VCaP (cell line): ENCODE data around the gene SLC12A8.

ENCODE experiments used
- H3K27ac ChIP-seq: fragments of 450-650 bp; 2 replicates; pipeline ENCODE4 v1.5.1; 2017
- TF ChIP-seq, protein P1 (sequence below): fragments of 450-650 bp; conservative IDR thresholded peaks from 2 replicates; pipeline ENCODE4 v1.5.1; 2017; ENCODE audit warnings: mild to moderate bottlenecking, moderate library complexity

Gene SLC12A8

DNA sequence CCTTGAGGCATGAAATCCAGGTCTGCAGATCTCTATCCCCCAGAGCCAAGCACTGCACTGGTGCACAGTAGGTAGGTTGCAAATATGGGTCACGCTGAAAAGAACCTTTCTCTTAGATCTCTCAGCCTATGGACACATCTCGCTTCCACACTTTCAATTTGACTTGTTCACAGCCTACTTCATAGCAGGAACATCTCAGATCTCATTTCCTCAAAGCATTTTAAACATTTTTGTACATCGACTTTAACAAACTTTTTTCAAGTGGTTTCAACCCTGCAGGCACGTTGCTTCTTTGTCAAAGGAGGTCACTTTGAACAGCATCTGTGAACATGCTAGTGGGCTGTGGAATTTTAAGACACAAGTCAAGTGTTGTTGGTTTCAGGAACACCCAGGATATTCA, 76.0 kb downstream of the SLC12A8 start:
- no peak overlapping the region for H3K27ac ChIP-seq

DNA sequence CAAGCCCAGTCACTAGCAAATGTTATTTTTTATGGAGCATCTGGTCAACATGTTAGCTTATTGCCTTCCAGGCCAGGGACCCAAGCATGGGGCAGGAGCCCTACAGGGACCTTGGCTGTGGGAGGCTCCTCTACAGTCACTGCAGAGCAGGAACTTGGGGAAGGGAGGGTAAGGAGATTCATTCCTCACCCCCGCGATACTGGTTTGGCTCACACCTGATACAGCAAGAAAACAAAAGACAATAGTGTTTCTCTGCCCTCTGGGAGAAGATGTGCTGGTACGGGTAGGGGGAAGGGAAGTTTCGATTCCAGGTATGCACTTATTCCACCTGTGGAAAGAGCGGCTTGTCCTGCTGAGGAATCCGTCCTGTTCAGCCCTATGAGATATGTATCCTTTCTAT, 77.6 kb downstream of the SLC12A8 start:
- no peak overlapping the region for H3K27ac ChIP-seq
- TF ChIP-seq, protein P1, sequence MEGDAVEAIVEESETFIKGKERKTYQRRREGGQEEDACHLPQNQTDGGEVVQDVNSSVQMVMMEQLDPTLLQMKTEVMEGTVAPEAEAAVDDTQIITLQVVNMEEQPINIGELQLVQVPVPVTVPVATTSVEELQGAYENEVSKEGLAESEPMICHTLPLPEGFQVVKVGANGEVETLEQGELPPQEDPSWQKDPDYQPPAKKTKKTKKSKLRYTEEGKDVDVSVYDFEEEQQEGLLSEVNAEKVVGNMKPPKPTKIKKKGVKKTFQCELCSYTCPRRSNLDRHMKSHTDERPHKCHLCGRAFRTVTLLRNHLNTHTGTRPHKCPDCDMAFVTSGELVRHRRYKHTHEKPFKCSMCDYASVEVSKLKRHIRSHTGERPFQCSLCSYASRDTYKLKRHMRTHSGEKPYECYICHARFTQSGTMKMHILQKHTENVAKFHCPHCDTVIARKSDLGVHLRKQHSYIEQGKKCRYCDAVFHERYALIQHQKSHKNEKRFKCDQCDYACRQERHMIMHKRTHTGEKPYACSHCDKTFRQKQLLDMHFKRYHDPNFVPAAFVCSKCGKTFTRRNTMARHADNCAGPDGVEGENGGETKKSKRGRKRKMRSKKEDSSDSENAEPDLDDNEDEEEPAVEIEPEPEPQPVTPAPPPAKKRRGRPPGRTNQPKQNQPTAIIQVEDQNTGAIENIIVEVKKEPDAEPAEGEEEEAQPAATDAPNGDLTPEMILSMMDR = no peak

More for the DNA sequence above, 76.0 kb downstream of the SLC12A8 start:
- TF ChIP-seq, protein P1 = no peak

DNA sequence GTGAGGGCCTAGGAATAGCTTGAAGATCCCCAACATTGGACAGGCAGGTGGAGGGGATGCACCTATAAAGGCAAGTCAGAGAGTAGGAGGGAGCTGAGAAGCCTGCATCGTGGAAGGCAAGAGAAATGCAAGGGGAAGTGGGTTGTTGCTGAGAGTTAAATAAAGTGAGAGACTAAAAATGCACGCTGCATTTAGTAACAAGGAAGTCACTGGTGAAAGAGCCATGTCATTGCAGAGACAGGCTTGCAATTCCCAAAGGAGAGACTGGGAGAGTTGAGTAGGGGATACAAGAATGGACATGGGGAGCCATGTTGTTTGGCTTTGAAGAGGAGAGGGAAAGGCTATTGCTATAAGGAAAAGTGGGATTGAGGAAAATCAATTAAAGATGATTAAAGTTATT, 79.7 kb downstream of the SLC12A8 start:
- H3K27ac ChIP-seq = no peak overlapping the region
- TF ChIP-seq, protein P1 = no peak

DNA sequence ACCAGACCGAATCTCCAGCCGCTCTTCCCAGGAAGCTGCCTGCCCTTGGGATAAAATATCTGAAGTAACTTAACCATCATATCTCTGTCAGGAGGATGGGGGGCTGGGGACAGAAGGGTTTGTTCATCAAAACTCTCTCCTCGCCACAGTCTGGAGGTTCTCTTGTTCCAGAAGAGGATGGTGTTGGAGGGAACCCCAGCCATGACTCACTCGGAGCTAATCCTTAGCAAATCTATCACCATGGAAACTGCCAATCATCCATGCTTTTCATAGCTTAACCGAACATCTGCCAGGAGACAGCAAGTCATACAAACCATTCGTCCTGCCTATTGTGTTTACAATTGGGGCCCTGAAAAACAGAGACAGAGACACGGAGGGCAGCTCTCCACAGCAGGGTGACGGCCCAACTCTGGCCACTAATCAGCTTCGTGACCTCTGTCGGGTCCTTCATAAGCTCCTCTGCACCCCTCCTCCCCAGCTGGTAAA, 83.0 kb downstream of the SLC12A8 start:
- H3K27ac ChIP-seq = no peak overlapping the region
- TF ChIP-seq, protein P1 = no peak

DNA sequence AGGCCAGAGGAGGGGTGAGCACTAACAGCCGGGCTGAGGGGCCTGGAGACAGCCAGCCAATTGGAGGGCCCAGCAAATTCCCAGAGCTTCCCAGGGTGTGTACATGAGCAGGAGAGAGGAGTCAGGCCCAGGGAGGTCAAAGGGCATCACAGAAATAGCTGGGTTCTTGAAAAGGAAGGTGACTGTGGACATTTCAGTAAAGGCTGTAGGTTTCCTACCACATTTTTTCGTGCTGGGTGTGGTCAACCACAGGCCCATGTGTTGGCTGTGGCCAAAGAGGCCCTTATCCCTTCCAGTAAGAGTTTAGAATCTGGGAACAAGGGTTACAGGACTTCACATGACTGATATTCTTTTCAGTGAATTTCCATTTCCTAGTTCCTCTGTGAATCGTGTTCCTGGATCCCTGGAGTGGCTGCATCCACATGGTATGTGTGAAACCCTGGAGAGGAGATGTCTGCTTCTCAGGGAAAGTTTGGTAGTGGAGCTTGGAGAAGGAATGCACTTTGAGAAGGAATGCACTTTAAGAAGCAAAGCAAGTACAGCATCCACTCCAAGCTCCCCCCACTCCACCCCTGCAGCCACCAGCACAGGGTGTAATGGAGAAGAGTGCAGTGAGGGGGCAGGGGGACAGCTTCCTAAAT, 83.6 kb downstream of the SLC12A8 start:
- TF ChIP-seq, protein P1 = no peak
- no peak overlapping the region for H3K27ac ChIP-seq

DNA sequence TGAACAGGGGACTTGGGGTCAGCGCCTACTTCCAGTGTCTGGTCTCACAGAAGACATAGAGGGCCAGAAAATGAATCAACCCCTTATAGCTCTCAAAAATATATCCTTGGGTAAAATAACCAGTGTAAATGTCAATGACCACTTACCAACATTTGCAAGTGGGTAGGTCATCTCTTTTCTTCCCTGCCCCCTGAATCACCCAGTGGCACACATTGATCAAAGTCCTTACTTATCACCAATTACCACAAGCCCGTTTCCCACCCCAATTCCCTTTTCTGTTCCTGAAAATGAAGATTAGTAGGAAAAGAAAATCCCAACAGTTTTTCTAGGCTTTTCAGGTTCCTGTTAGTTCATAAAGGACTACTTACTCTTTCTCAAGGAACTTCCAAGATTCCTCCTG, 86.2 kb downstream of the SLC12A8 start:
- TF ChIP-seq, protein P1 = no peak
- no peak overlapping the region for H3K27ac ChIP-seq

DNA sequence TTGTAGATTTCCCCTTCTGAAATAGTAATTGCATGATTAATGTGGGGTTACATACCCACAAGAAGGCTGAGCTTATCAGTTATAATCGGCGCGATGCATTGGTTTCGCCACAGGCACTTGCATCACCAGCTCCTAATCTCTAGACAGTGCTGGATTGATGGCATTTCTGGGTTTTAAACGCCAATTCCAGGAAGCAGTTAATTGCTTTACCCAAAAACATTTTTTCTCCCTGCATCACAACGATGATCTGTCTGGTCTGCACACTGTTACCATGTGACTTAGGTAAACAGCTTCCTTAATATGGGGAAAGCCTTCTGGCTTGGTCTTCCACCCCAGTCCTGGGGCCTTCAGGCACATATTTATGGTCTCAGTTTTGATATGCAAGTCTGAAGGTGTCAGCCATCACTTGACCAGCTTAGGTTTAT, 86.7 kb downstream of the SLC12A8 start:
- no peak overlapping the region for H3K27ac ChIP-seq
- TF ChIP-seq, protein P1 = no peak
